Erythroblast (primary cell): ENCODE data around the gene FAM117A.

Source experiments
- GATA1 ChIP-seq: IDR thresholded peaks from 2 replicates; pipeline ENCODE4 v1.6.1; 2011; ENCODE audit warnings: low read depth, mild to moderate bottlenecking, control low read depth, low read length, moderate library complexity
- POLR2A ChIP-seq: IDR thresholded peaks from 2 replicates; pipeline ENCODE4 v1.6.1; 2011; ENCODE audit warnings: mild to moderate bottlenecking, low read length

GRCh38 chr17:49730785-49731434, 33.0 kb downstream of the FAM117A start:
- no peak for TF ChIP-seq POLR2A
- no peak for TF ChIP-seq GATA1
